Measurements from ENCODE around the gene TBX2. TPM values are rescaled to one million over a fixed set of nuclear protein-coding genes. Genes with fewer than 3 reads are reported as not detected.
A peak's percentile ranks its signal among the peaks of the same experiment; 100 is the strongest.

TBX2 gene
- total RNA-seq, 1 experiment from 2014 or later, result not detected

DNA sequence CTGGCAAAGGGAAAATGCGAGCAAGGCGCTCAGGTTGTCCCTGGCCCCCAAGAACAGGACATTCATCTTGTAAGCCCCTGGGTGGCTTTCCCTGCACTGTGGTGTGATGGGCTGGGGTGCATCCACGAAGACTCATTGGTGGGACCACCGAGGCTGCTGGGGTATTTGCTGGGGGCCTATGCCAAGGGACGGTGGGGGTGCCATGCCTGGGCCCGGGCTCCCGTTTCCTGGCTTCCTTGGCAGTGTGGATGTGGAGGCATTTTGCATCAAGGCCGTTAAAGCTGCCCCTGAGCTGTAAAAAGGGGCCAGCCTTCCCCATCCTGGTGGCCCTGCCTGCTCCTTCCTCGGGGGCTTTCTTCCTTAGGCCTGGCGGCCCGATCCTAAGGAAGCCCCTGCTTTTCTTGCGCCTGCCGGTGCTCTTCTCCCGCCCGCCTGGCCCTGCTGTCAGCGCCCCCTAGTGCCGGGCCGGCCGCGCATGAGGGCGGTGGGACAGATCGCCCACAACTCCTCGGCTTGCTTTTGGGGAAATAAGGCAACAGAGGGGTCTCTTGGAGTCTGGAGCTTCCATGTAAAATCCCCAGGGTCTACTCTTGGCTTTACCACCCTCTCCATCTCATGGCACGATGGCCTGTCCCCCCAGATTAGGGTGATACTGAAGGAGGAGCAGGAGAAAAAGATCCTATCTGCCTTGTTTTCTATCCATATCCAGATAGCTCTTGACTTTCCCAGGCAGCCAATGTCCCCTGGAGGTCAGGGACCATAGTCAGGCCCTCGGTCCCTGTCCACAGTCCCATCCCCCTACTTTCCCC, 9.8 kb upstream of the TBX2 start:
- Histone ChIP-seq H3K4ac (ENCODE audit: low read depth, low read length) (no peak overlapping the region), H4K91ac (ENCODE audit: insufficient read length, low read depth, low read length) (no peak overlapping the region), H2BK15ac (ENCODE audit: low read depth, low read length) (no peak overlapping the region), H3K27me3 (ENCODE audit: insufficient read depth, low read length) (peaks cover 10% of the 10 kb centered on the region; the same call in 1 of the 2 replicates), H4K5ac (ENCODE audit: insufficient read length, low read depth, low read length) (no peak overlapping the region), H2BK5ac (ENCODE audit: insufficient read length, low read length) (no peak overlapping the region), H3K9ac (ENCODE audit: extremely low read depth, insufficient read length, low read length) (no peak overlapping the region), H2AK5ac (ENCODE audit: insufficient read length, low read length) (no peak overlapping the region), H4K20me1 (ENCODE audit: control insufficient read depth, insufficient read depth, insufficient read length) (no peaks in the 10 kb centered on the region), H4K8ac (replicated peaks; ENCODE audit: insufficient read length, low read depth, low read length) (no peak overlapping the region), H3K23me2 (ENCODE audit: insufficient read length, low read depth, low read length, poor library complexity, severe bottlenecking) (no peaks in the 10 kb centered on the region), H2BK20ac (ENCODE audit: low read depth, low read length, poor library complexity, severe bottlenecking) (no peak overlapping the region), H3K56ac (ENCODE audit: insufficient read length, low read depth, low read length) (no peak overlapping the region), H2AFZ (ENCODE audit: low read length) (no peak overlapping the region), H3K18ac (ENCODE audit: insufficient read length, low read depth, low read length) (no peak overlapping the region), H3T11ph (ENCODE audit: low read length) (no peak overlapping the region), H3K14ac (ENCODE audit: insufficient read depth, low read length) (no peak overlapping the region), H3K79me2 (ENCODE audit: insufficient read depth, low read length) (no peaks in the 10 kb centered on the region), H3K27ac (ENCODE audit: insufficient read length, low read depth, low read length) (no peak overlapping the region), H2BK12ac (ENCODE audit: insufficient read length, low read depth, low read length) (no peak overlapping the region), H3K4me1 (ENCODE audit: insufficient read depth, low read length) (no peaks in the 10 kb centered on the region), H3K79me1 (ENCODE audit: insufficient read depth, low read depth, low read length, poor library complexity, severe bottlenecking) (no peaks in the 10 kb centered on the region), H3K9me3 (ENCODE audit: control insufficient read depth, low read depth, low read length) (no peaks in the 10 kb centered on the region), H3K4me2 (ENCODE audit: insufficient read depth, insufficient read length, low read length) (no peak overlapping the region), H2BK120ac (ENCODE audit: low read depth, low read length, poor library complexity, severe bottlenecking) (no peak overlapping the region), H3K23ac (ENCODE audit: insufficient read length, low read depth, low read length) (no peak overlapping the region)
- Mint-ChIP-seq H3K9me3 (no peaks in the 10 kb centered on the region), H3K4me3 (no peak overlapping the region), H3K4me1 (peaks cover 20 to 28% of the 10 kb centered on the region in 2 experiments), H3K36me3 (ENCODE audit: insufficient read depth in 1 of 3, low read depth in 3 of 3) (no peaks in the 10 kb centered on the region; a peak in 1 of 7 replicates), H3K27ac (no peak overlapping the region), H3K27me3 (ENCODE audit: low read depth) (peaks cover 52% of the 10 kb centered on the region)
- TF ChIP-seq, protein P1, sequence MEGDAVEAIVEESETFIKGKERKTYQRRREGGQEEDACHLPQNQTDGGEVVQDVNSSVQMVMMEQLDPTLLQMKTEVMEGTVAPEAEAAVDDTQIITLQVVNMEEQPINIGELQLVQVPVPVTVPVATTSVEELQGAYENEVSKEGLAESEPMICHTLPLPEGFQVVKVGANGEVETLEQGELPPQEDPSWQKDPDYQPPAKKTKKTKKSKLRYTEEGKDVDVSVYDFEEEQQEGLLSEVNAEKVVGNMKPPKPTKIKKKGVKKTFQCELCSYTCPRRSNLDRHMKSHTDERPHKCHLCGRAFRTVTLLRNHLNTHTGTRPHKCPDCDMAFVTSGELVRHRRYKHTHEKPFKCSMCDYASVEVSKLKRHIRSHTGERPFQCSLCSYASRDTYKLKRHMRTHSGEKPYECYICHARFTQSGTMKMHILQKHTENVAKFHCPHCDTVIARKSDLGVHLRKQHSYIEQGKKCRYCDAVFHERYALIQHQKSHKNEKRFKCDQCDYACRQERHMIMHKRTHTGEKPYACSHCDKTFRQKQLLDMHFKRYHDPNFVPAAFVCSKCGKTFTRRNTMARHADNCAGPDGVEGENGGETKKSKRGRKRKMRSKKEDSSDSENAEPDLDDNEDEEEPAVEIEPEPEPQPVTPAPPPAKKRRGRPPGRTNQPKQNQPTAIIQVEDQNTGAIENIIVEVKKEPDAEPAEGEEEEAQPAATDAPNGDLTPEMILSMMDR (conservative IDR thresholded peaks at IDR 0.05), result peak; percentile 95
- no CpG with 5 or more reads among the region's 25 CpGs for WGBS (ENCODE audit: extremely low coverage, insufficient read length, low lambda C conversion rate)
- DNase-seq, result peak; percentile 85

Data from H9 (cell line).